ENCODE data around the gene DNAJA3.

DNAJA3 gene

DNA sequence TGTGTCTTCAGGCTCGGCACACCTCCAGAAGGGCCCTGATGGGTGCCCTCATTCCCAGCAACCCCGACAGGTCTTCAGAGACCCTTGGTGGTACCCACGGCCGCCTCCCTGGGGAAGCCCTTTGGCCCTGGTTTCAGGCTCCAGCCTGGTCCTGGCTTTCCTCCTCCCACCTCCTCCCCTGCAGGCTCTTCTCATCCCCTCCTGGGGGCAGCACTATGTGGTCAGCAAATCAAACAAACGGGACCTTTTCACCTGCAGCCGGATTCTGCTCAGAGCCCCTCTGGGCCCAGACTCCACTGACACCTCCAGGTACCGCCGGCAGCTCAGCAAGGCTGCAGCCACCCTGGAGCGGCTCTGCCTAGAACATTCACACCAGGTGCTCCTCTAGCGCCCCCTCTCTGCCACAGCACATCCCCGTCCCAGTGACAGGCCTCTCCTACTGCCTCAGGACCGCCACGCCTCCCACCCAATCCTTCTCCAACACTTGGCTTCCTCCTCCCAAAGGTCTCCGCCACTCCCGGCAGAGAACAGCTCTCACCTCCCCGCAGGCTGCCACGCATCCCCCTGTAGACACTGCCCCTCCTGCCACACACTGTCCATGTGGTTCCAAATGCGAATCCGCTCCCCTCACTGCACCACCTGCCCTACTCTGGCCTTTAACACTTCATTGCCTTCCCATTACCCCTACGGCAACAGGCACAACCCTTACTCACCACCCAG lies 21.3 kb upstream of the DNAJA3 start:
- TF ChIP-seq, protein P1, sequence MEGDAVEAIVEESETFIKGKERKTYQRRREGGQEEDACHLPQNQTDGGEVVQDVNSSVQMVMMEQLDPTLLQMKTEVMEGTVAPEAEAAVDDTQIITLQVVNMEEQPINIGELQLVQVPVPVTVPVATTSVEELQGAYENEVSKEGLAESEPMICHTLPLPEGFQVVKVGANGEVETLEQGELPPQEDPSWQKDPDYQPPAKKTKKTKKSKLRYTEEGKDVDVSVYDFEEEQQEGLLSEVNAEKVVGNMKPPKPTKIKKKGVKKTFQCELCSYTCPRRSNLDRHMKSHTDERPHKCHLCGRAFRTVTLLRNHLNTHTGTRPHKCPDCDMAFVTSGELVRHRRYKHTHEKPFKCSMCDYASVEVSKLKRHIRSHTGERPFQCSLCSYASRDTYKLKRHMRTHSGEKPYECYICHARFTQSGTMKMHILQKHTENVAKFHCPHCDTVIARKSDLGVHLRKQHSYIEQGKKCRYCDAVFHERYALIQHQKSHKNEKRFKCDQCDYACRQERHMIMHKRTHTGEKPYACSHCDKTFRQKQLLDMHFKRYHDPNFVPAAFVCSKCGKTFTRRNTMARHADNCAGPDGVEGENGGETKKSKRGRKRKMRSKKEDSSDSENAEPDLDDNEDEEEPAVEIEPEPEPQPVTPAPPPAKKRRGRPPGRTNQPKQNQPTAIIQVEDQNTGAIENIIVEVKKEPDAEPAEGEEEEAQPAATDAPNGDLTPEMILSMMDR (IDR thresholded peaks at IDR 0.05; ENCODE audit: unreplicated experiment in 3 of 3): peak; percentile 56 to 70 (median 58)
- no peaks in the 10 kb centered on the region for H3K27me3 Mint-ChIP-seq (ENCODE audit: low read depth)
- peaks cover 15% of the 10 kb centered on the region for H3K4me1 Mint-ChIP-seq
- no peak overlapping the region for H3K4me3 Mint-ChIP-seq
- no peaks in the 10 kb centered on the region for H3K9me3 Mint-ChIP-seq
- peaks cover under 1% of the 10 kb centered on the region for H3K36me3 Mint-ChIP-seq (ENCODE audit: low read depth)
- H3K27ac Mint-ChIP-seq: peak overlapping the region in 1 of 3 experiments; percentile 24

- no peaks in the 10 kb centered on the region for H3K36me3 Mint-ChIP-seq (ENCODE audit: low read depth)
- TF ChIP-seq, protein P1 (IDR thresholded peaks at IDR 0.05; ENCODE audit: unreplicated experiment in 3 of 3): no peak
- no peak overlapping the region for H3K4me3 Mint-ChIP-seq
Measured at GRCh38 chr16:4404967-4405696, 20.5 kb upstream of the DNAJA3 start.

DNA sequence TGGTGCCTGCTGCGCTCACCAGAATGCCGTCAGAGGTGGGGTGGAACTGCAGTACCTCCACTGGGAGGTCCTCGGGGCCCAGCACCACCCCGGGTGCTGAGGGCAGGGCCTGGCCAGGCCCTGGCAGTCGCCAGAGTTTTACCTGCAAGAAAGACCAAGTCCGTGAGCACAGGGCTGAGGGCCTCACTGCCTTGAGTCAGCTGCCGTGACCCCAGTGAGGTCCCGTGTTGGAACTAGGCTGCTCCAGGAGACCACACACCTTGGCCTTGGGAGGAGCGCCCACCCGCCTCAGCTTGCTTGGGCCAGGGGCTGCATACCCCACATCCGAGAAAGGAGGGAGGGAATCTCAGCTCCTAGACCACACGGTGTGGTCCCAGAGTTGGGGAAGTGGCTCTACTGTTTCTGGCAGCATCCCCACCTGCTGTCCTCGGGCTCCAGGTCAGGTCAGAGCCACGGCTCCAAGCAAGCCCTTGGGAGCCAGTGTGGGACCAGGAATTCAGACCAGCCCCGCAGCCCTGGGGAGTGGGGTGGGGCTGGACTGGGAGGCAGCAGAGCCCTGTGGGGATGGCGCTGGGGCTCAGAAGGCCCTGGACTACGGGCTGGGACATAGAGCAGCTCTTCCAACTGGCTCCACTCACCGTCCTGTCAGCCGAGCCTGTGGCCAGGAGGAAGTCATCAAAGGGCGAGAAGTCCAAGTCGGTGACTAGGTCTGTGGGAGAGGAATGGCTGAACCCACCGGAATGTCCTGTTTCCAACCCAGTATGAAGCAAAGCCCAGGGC lies 17.9 kb upstream of the DNAJA3 start:
- H3K9me3 Mint-ChIP-seq: no peaks in the 10 kb centered on the region
- H3K4me1 Mint-ChIP-seq: peaks cover 32% of the 10 kb centered on the region
- no peaks in the 10 kb centered on the region for H3K36me3 Mint-ChIP-seq (ENCODE audit: low read depth)
- TF ChIP-seq, protein P1 (IDR thresholded peaks at IDR 0.05; ENCODE audit: unreplicated experiment in 3 of 3): no peak
- H3K27me3 Mint-ChIP-seq (ENCODE audit: low read depth): no peaks in the 10 kb centered on the region
- no peak overlapping the region for H3K27ac Mint-ChIP-seq
- H3K4me3 Mint-ChIP-seq: no peak overlapping the region

More at GRCh38 chr16:4404967-4405696, 20.5 kb upstream of the DNAJA3 start:
- no peaks in the 10 kb centered on the region for H3K27me3 Mint-ChIP-seq (ENCODE audit: low read depth)
- H3K4me1 Mint-ChIP-seq: peaks cover 16% of the 10 kb centered on the region
- no peaks in the 10 kb centered on the region for H3K9me3 Mint-ChIP-seq
- peak overlapping the region in 1 of 3 experiments; percentile 24 for H3K27ac Mint-ChIP-seq

- no peak overlapping the region for H3K4me3 Mint-ChIP-seq
- H3K9me3 Mint-ChIP-seq: no peaks in the 10 kb centered on the region
- peaks cover 37% of the 10 kb centered on the region for H3K4me1 Mint-ChIP-seq
- TF ChIP-seq, protein P1 (IDR thresholded peaks at IDR 0.05; ENCODE audit: unreplicated experiment in 3 of 3): no peak
- H3K27ac Mint-ChIP-seq: no peak overlapping the region
- no peaks in the 10 kb centered on the region for H3K27me3 Mint-ChIP-seq (ENCODE audit: low read depth)
- no peaks in the 10 kb centered on the region for H3K36me3 Mint-ChIP-seq (ENCODE audit: low read depth)
Measured at GRCh38 chr16:4408323-4408690, 17.4 kb upstream of the DNAJA3 start.

GRCh38 chr16:4409081-4409932 lies 16.4 kb upstream of the DNAJA3 start:
- no peak overlapping the region for H3K27ac Mint-ChIP-seq
- peaks cover 39% of the 10 kb centered on the region for H3K4me1 Mint-ChIP-seq
- no peak overlapping the region for H3K4me3 Mint-ChIP-seq
- TF ChIP-seq, protein P1 (IDR thresholded peaks at IDR 0.05; ENCODE audit: unreplicated experiment in 3 of 3): no peak
- no peaks in the 10 kb centered on the region for H3K27me3 Mint-ChIP-seq (ENCODE audit: low read depth)
- no peaks in the 10 kb centered on the region for H3K9me3 Mint-ChIP-seq
- H3K36me3 Mint-ChIP-seq (ENCODE audit: low read depth): no peaks in the 10 kb centered on the region

All from nephron (organoid).